GM19351 (cell line): ENCODE results near the gene SMIM26.
"Not testable (repeated sequence)": the region's sequence is repeated elsewhere in the genome, so short reads cannot be mapped to it uniquely, and the experiment has no call there.

Experiments used
- ATAC-seq: cut with Tn5 transposase; IDR thresholded peaks from one replicate; pipeline ENCODE4 v1.9.1; 2021; ENCODE audit warnings: mild to moderate bottlenecking, moderate library complexity; ENCODE audit not compliant: unreplicated experiment

The SMIM26 gene, protein sequence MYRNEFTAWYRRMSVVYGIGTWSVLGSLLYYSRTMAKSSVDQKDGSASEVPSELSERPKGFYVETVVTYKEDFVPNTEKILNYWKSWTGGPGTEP

DNA sequence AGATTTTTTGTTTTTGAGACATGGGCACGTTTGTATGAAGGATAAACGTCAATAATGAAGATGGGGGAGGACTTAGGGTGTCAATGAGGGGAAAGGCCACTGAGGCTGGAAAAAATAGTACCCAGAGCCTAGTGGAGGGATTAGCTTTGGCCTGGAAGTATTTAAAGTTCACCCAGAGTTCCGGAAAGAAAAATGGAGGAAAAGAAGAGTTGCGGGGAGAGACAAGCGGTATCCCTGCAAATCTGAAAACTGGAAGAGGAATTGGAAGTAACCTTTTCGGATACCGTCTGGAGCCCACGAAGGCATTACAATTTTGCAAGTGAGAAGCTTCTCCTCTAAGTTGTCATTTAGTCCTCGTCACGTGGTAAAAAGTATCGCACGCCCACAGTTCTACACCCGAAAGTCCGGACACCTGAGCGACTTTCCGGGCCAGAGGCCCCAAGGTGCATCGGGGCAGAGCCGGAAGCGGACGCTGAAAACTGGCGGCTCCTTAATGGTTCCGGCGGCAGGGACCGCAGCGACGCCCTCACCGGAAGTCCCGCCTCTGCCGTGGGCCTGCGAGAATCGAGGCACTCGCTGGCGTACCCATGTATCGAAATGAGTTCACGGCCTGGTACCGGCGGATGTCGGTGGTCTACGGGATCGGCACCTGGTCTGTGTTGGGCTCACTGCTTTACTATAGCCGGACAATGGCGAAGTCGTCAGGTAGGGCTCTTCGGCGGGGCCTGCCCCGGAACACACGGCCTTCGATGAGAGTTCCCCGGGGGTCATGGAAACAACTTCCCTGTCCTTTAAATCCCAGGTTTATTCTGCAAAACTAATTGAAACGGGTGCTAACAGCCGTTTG is at the start of gene SMIM26:
TSS of gene SMIM26 (plus strand) at position 541 of the 847 bp plus-strand sequence. CDS start at position 588, 47 bp downstream.
- peak; percentile 99 for ATAC-seq

DNA sequence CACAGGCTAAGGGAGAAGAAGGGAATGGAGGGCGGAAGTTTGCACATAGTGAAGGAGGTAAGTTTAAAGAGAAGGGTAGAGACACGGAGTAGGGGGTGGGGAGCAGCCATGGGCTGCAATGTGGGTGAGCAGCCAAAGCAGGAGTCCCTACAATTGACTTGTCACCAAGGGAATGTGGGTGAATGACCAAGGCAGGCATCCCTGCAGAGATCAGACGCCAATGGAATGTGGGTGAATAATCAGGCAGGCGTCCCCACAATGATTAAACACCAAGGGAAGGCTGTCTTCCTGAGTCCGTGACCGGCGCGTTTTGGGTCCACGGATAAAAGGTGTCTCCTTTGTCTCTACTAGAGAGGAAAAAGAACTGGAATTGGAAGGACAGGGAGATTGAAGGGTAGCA is 45.2 kb upstream of the SMIM26 start:
- ATAC-seq = not testable (repeated sequence)

GRCh38 chr20:18523066-18523465 is 44.2 kb upstream of the SMIM26 start:
- no peak for ATAC-seq

DNA sequence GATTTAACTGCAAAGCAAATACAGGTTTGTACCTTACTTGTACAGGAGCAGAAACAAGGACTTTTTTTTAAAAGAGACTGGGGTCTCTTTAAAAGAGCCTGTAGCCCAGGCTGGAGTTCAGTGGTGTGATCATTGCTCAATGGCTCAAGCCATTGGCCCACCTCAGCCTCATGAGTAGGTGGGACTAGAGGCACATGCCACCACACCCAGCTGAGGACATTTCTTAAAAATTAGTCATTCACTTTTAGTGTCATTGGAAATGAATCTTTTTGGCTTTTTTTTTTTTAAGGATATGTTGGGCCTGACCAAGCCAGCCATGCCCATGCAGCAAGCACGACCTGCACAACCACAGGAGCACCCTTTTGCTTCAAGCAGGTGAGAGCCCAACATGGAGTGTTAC is 42.6 kb upstream of the SMIM26 start:
- no peak for ATAC-seq

- not testable (repeated sequence) for ATAC-seq
Observed at GRCh38 chr20:18526761-18527160, 40.5 kb upstream of the SMIM26 start.

DNA sequence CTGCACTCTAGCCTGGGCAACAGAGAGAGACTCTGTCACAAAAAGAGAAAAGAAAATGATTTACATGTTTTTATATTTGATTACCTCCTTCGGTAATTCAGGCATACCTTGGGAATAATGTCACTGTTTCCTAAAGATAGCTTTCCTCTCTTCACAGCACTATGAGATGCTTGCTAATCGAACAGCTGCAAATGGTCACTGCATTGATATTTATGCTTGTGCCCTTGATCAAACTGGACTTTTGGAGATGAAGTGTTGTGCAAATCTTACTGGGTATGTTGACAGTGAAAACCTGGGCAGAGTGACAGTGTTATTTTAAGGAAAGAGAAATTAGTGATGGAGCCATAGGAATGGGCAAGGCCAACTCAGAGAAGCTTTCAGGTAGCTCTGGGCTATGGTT is 39.9 kb upstream of the SMIM26 start:
- ATAC-seq = no peak

DNA sequence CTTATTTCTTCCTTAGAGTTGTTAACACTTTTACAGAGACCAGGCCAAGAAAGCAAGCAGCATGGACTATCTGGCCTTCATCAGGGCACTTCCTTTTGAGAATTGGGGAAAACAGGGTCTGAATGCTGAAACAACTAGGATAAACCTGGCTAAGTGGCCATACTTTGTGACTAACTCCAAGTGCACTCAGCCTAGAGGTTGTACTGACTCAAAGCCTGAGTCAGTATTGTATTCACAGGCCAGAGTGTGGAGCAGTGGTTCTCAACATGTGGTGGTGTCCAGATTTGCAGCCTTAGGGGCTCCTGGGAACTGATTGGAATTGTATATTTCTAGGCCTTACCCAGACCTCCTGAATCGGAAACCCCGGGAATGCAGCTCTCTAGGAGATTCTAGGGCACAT is 39.4 kb upstream of the SMIM26 start:
- no peak for ATAC-seq

DNA sequence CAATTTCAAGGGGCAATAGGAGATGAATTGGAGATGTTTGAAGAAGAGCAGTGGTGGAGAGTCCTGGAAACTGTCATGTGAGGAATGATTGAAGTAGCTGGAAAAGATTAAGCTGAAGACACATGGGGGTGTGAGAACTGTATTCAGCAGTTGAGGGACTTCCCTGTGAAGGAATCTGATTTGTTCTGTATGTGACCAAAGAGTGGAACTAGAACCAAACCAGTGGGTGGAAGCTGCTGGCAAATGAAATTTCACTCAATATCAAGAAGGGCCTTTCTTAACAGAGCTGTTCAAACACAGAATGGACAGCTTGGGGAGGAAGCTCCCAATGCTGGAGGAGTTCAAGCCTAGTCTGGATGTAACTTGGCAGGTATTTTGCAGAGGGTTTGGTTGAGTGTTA is 38.2 kb upstream of the SMIM26 start:
- ATAC-seq = no peak

- ATAC-seq = no peak
Observed at GRCh38 chr20:18532626-18533025, 34.6 kb upstream of the SMIM26 start.

- no peak for ATAC-seq
Observed at GRCh38 chr20:18533491-18533890, 33.7 kb upstream of the SMIM26 start.

GRCh38 chr20:18533978-18534644 is 33.1 kb upstream of the SMIM26 start:
- no peak for ATAC-seq

DNA sequence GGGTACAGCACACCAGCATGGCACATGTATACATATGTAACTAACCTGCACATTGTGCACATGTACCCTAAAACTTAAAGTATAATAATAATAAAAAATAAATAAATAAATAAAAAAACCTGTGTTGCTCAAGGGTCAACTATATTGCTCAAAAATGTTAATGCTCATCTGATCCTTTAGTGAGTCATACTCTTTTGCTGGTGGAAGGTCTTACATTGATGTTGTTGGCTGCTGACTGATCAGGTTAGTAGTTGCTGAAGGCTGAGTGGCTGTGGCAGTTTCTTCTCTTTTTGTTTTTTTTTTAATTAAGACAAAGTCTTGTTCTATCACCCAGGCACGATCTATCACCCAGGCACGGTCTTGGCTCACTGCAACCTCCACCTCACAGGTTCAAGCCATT is 29.6 kb upstream of the SMIM26 start:
- ATAC-seq = no peak

DNA sequence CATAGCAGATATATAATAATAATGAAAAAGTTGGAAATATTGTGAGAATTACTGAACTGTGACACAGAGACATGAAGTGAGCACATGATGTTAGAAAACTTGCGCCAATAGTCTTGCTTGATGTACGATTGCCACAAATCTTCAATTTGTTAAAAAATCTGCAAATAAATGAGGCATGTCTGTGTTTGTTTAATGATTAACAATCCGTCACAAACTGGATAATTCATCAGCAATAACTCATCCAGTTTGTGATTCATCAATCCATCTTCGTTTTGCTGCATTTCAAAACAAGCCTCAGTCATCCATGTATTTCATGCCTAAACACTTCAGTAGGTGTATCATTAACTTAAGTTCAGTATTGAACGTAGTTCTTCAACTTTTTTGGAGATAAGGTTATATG is 25.5 kb upstream of the SMIM26 start:
- ATAC-seq = no peak

DNA sequence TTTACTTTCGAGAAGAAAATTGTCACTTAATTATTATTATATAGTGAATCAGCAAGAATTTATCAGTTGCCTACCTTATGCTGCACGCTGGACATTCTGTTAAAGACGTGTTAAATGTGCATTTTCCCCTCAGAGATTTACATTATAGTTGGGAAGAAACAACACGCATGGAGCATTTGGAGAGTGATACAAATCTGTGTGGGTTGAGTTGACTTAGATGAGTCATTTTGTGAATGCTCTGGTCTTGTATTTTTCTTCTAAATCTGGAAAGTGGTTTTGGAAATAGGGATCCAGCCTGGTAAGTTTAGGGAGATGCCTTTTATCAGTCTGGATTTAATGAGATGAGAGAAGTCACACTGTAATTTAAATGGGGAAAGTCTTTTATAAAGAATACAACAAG is 24.0 kb upstream of the SMIM26 start:
- no peak for ATAC-seq

GRCh38 chr20:18543932-18544331 is 23.3 kb upstream of the SMIM26 start:
- no peak for ATAC-seq

DNA sequence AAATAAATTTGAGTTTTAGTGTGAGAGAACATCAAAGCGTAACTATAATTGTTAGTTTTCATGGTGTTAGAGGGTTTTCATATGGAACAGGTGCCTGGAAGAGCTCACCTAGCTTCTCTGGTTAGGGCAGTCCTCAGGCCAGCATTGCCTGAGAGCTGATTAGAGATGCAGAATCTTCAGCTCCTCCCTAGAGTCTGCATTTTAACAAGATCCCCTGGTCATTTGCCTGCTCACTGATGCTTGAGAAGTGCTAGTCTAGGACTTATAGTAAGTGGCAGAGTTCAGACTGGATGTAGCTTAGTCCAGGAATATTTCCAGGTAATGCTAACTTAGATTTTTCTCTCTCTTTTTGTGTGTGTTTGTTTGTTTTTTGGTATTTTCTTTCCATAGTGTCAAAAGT is 21.7 kb upstream of the SMIM26 start:
- ATAC-seq = no peak

DNA sequence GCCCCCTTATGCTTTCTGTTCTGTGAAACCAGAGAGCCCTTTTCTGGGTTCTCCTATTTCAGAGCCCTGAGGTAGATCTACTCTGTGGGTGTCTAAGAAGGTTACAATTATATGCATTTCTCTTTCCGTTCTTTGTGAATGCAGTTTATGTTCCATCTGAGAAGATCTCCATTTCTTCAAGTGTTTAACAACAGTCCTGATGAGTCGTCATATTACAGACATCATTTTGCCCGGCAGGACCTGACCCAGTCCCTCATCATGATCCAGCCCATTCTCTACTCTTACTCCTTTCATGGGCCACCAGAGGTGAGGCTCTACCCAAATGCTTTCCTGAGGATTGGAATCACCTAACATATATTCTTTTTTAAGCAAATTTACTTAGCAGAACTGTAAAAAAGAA is 18.8 kb upstream of the SMIM26 start:
- ATAC-seq = no peak

- no peak for ATAC-seq
Observed at GRCh38 chr20:18553746-18554145, 13.5 kb upstream of the SMIM26 start.

DNA sequence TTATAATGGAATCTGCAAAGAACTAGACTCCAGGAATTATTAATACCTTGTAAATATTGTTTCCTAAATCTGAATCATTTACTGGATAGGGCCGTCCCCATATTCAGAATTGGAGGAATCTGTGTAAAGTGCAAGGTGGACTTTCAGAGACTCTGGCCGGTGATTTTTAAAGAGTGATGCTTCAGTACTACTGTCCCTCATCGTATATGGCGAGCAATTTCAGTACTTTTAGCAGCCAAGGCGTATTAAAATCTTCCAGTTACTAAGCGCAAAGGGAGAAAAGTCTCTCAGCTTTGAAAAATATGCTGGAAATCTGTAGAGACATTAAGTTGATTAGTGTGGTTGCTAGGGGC is 483 bp downstream of the SMIM26 start:
- ATAC-seq = no peak

GRCh38 chr20:18571009-18571408 is 3.8 kb downstream of the SMIM26 start:
- ATAC-seq = no peak

DNA sequence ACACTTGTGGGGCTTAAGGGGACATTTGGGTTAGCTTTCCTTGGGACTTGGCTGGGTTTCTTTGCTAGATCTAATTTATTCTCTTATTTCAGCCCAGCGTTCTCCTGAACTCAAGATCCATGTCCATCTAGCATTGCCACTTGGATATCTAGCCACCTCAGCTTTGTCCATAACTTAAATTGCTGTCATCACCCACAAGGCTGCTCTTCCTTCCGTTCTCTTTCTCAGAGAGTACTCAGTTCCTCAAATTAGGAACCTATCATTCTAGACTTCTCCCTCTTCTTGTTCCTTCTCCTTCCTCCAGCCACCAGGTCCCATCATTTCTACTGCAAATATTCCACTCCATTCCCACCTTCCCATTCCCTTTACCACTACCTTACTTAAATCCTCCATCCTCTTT is 4.3 kb downstream of the SMIM26 start:
- no peak for ATAC-seq

DNA sequence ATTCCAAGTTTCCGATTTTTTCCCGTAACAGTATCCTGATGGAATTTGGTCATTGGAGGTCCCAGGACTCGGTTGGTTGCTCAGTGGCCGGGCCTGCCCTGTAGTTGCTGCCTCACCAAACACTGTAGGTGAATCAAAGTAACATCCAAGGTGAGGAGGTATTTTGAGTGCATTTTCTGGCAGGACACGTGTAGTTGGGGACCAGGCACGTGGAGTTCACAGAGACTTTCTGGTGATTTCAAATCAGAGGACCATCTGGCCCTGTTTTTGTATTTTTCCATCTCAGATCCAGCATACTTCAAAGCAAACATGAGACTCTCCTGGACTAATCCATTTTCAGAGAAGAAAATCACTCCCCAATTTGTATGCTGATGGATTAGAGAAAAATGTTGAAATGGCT is 10.7 kb downstream of the SMIM26 start:
- ATAC-seq = no peak
